Hepatocyte (in vitro differentiated cells): ENCODE measurements around the gene GNAZ.

Experiments
- EZH2 ChIP-seq: fragments of 200-600 bp; sonication (generic); IDR thresholded peaks from 2 replicates; pipeline ENCODE4 v1.6.1; 2016; ENCODE audit warnings: antibody characterized with exemption, mild to moderate bottlenecking, borderline replicate concordance
- TF ChIP-seq, protein P1 (sequence below): fragments of 200-600 bp; sonication (generic); IDR thresholded peaks from 2 replicates; pipeline ENCODE4 v1.5.1; 2016; ENCODE audit warnings: antibody characterized with exemption, mild to moderate bottlenecking; ENCODE audit not compliant: poor library complexity

DNA sequence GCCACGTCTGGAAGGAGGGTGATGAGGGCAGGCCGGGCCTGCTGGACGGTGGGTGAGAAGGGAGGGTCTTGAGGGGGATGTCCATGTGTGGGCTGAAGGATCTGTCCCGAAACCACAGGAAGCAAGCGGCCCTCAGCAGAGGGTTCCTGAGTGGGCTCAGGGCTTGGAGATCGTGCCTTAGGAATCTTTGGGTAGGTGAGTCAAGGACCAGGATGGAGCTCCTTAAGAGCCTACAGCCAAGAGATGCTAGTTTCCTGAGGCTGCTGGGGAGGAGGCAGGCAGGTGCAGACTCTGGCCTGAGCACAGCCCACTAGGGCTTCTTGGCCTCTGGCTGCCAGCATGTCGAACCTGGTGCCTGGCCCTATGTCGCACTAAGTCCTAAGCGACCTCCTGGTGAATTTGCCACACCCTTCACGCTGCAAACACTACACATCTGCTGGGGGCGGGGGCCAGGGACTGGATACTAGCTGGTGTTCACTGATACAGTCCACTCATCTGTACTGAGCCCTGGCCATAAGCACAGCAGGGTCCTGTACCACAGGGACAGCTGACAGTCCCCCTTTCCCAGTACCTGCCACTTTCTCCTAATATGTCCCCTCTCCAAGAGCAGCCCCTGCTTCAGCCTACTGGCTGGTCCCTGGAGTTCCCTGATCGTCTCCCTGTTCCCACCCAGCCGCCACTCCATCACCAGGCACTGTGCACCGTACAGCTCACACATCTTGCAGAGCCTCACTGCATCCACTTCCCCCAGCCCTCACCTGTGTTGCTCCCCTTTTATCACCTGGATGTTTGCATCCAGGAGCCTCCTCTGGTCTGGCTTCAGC is 19.5 kb downstream of the GNAZ start:
- TF ChIP-seq, protein P1, sequence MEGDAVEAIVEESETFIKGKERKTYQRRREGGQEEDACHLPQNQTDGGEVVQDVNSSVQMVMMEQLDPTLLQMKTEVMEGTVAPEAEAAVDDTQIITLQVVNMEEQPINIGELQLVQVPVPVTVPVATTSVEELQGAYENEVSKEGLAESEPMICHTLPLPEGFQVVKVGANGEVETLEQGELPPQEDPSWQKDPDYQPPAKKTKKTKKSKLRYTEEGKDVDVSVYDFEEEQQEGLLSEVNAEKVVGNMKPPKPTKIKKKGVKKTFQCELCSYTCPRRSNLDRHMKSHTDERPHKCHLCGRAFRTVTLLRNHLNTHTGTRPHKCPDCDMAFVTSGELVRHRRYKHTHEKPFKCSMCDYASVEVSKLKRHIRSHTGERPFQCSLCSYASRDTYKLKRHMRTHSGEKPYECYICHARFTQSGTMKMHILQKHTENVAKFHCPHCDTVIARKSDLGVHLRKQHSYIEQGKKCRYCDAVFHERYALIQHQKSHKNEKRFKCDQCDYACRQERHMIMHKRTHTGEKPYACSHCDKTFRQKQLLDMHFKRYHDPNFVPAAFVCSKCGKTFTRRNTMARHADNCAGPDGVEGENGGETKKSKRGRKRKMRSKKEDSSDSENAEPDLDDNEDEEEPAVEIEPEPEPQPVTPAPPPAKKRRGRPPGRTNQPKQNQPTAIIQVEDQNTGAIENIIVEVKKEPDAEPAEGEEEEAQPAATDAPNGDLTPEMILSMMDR, result no peak
- TF ChIP-seq EZH2, result no peak
